Activated B cell treated with CpG ODN at 0.5 μM for 24 hours (primary cell): ENCODE data around the gene PRRG3. TPM values are rescaled to one million over a fixed set of nuclear protein-coding genes. Genes with fewer than 3 reads are reported as not detected.

Experiments used
- ATAC-seq: fragments of 200-7000 bp; cut with Tn5 transposase; one replicate; pipeline ENCODE4 v1.10.0; 2021; ENCODE audit warnings: low read depth, mild to moderate bottlenecking, moderate library complexity
- CTCF ChIA-PET: fragments of 350-600 bp; sonication (Branson Sonifier 250); formaldehyde crosslinking; loops from one replicate; lab custom pipeline; 2021; ENCODE audit warnings: antibody characterized with exemption; lab: Charles Lee
- POLR2A ChIA-PET: fragments of 350-600 bp; sonication (Branson Sonifier 250); formaldehyde crosslinking; loops from one replicate; lab custom pipeline; 2021; ENCODE audit warnings: antibody characterized with exemption; lab: Charles Lee
- DNase-seq: peaks from one replicate; pipeline ENCODE4 v3.0.0; 2022
- H3K27ac Mint-ChIP-seq: one replicate; pipeline ENCODE4 v1.8.0; 2020; ENCODE audit warnings: mixed read lengths
- H3K27me3 Mint-ChIP-seq: one replicate; pipeline ENCODE4 v1.8.0; 2021; ENCODE audit warnings: mixed read lengths
- H3K36me3 Mint-ChIP-seq: one replicate; pipeline ENCODE4 v1.8.0; 2021; ENCODE audit warnings: low read depth, mixed read lengths
- H3K4me1 Mint-ChIP-seq: one replicate; pipeline ENCODE4 v1.8.0; 2021; ENCODE audit warnings: mixed read lengths
- H3K4me3 Mint-ChIP-seq: one replicate; pipeline ENCODE4 v1.8.0; 2020; ENCODE audit warnings: mild to moderate bottlenecking, mixed read lengths
- H3K9me3 Mint-ChIP-seq: one replicate; pipeline ENCODE4 v1.8.0; 2020; ENCODE audit warnings: mixed read lengths
- intact Hi-C: fragments of 100-400 bp; cut with micrococcal nuclease; formaldehyde crosslinking; loops from one replicate; pipeline ENCODE4 v1.15.1; 2024
- total RNA-seq: library from RNA; stranded (reverse); gene quantifications from 2 replicates; pipeline ENCODE4 v1.2.3, GENCODE V29; 2022
- TF ChIP-seq, protein P1 (sequence below): fragments of 200-600 bp; IDR thresholded peaks from one replicate; pipeline ENCODE4 v1.8.0; 2022; ENCODE audit warnings: antibody characterized with exemption, mild to moderate bottlenecking

Gene PRRG3
- total RNA-seq, 1 donor from 2014 or later = not detected

DNA sequence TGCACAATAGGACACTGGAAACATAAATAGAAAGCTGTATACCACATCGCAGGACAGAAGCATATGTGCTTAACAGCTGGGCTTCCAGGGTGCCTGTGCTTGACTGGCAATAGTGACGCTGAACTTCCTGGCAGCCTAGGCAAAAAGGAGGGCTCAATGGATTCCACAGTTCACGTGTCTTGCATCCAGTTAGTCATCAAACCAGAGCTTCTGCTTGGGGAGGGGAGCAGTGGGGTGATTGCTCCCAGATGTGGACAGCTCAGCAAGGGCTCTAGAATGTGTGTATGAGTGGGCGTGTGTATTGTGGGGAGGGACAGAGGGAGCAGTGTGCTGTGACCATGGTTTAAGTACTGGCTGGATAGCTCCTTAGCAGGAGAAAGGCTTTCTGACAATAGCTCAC, 2.3 kb downstream of the PRRG3 start:
- Mint-ChIP-seq H3K27me3 (peaks cover 11% of the 10 kb centered on the region), H3K9me3 (no peaks in the 10 kb centered on the region), H3K4me3 (no peak overlapping the region), H3K4me1 (no peaks in the 10 kb centered on the region), H3K27ac (no peak overlapping the region), H3K36me3 (no peaks in the 10 kb centered on the region)
- DNase-seq (no peak), ATAC-seq (no peak)
- ChIA-PET CTCF (no interaction called here), POLR2A (no interaction called here)
- intact Hi-C loops = no loop called here
- TF ChIP-seq, protein P1, sequence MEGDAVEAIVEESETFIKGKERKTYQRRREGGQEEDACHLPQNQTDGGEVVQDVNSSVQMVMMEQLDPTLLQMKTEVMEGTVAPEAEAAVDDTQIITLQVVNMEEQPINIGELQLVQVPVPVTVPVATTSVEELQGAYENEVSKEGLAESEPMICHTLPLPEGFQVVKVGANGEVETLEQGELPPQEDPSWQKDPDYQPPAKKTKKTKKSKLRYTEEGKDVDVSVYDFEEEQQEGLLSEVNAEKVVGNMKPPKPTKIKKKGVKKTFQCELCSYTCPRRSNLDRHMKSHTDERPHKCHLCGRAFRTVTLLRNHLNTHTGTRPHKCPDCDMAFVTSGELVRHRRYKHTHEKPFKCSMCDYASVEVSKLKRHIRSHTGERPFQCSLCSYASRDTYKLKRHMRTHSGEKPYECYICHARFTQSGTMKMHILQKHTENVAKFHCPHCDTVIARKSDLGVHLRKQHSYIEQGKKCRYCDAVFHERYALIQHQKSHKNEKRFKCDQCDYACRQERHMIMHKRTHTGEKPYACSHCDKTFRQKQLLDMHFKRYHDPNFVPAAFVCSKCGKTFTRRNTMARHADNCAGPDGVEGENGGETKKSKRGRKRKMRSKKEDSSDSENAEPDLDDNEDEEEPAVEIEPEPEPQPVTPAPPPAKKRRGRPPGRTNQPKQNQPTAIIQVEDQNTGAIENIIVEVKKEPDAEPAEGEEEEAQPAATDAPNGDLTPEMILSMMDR = no peak

- CTCF ChIA-PET = no interaction called here
- H3K9me3 Mint-ChIP-seq = no peaks in the 10 kb centered on the region
Observed at GRCh38 chrX:151698485-151698884, 3.2 kb downstream of the PRRG3 start.

GRCh38 chrX:151699746-151700145, 4.5 kb downstream of the PRRG3 start:
- Mint-ChIP-seq H3K27me3 (peaks cover 4% of the 10 kb centered on the region), H3K4me1 (no peaks in the 10 kb centered on the region), H3K9me3 (no peaks in the 10 kb centered on the region), H3K27ac (no peak overlapping the region), H3K36me3 (no peaks in the 10 kb centered on the region), H3K4me3 (no peak overlapping the region)
- DNase-seq (no peak), ATAC-seq (no peak)
- TF ChIP-seq, protein P1 = no peak
- POLR2A ChIA-PET = no interaction called here
- CTCF ChIA-PET = no interaction called here
- intact Hi-C loops = no loop called here

More at GRCh38 chrX:151698485-151698884, 3.2 kb downstream of the PRRG3 start:
- TF ChIP-seq, protein P1 = no peak
- ATAC-seq (no peak), DNase-seq (no peak)
- Mint-ChIP-seq H3K27ac (no peak overlapping the region), H3K27me3 (peaks cover 7% of the 10 kb centered on the region), H3K4me1 (no peaks in the 10 kb centered on the region), H3K36me3 (no peaks in the 10 kb centered on the region), H3K4me3 (no peak overlapping the region)
- POLR2A ChIA-PET = no interaction called here
- intact Hi-C loops = no loop called here

- no peak for ATAC-seq
- CTCF ChIA-PET = no interaction called here
Observed at GRCh38 chrX:151700581-151700980, 5.3 kb downstream of the PRRG3 start.

DNA sequence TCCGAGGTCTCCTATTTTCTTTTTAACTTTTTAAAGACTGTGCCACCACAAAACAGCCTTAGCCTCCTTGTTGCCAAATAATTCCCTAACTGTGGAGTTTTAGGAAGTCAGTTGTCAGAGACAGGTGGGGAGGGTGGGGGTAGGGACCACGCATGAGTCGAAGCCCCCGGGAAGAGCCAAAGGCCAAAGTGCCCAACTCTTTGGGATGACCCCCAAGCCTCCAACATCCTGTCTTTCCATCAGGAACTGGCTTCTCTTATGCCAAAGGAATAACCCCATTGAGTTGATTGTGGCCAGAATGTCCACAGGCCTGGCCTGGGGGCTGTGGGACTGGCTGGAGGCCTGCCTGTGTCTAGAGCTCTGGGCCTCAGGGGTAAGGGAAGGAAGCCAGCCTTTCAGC, 5.8 kb downstream of the PRRG3 start:
- DNase-seq = no peak
- intact Hi-C loops = no loop called here
- no peak overlapping the region for H3K27ac Mint-ChIP-seq

More at GRCh38 chrX:151700581-151700980, 5.3 kb downstream of the PRRG3 start:
- H3K27me3 Mint-ChIP-seq = peaks cover 2% of the 10 kb centered on the region
- no peak for DNase-seq
- H3K9me3 Mint-ChIP-seq = no peaks in the 10 kb centered on the region
- H3K4me1 Mint-ChIP-seq = no peaks in the 10 kb centered on the region
- H3K27ac Mint-ChIP-seq = no peak overlapping the region
- intact Hi-C loops = no loop called here
- no peaks in the 10 kb centered on the region for H3K36me3 Mint-ChIP-seq
- POLR2A ChIA-PET = no interaction called here
- no peak overlapping the region for H3K4me3 Mint-ChIP-seq
- TF ChIP-seq, protein P1 = no peak

More for the DNA sequence above, 5.8 kb downstream of the PRRG3 start:
- Mint-ChIP-seq H3K9me3 (no peaks in the 10 kb centered on the region), H3K27me3 (no peaks in the 10 kb centered on the region), H3K4me1 (no peaks in the 10 kb centered on the region), H3K4me3 (no peak overlapping the region), H3K36me3 (no peaks in the 10 kb centered on the region)
- ChIA-PET CTCF (no interaction called here), POLR2A (no interaction called here)
- TF ChIP-seq, protein P1 = no peak
- ATAC-seq = no peak
